ENCODE results near the gene MRPS27.
A peak's percentile ranks its signal among the peaks of the same experiment; 100 is the strongest.

MRPS27 gene

GRCh38 chr5:72232838-72233237 lies 87.2 kb downstream of the MRPS27 start:
- Mint-ChIP-seq H3K36me3 (ENCODE audit: low read depth) (peaks cover 37% of the 10 kb centered on the region), H3K4me1 (peaks cover 75% of the 10 kb centered on the region), H3K27ac (peak overlapping the region; percentile 80), H3K4me3 (no peak overlapping the region), H3K9me3 (no peaks in the 10 kb centered on the region), H3K27me3 (ENCODE audit: low read depth, poor library complexity) (no peaks in the 10 kb centered on the region)
- DNase-seq, result no peak
- no peak for TF ChIP-seq CTCF (IDR thresholded peaks at IDR 0.05)

GRCh38 chr5:72231991-72232703 lies 87.9 kb downstream of the MRPS27 start:
- Mint-ChIP-seq H3K4me3 (no peak overlapping the region), H3K4me1 (peaks cover 68% of the 10 kb centered on the region), H3K9me3 (no peaks in the 10 kb centered on the region), H3K27ac (peak overlapping the region; percentile 32), H3K27me3 (ENCODE audit: low read depth, poor library complexity) (no peaks in the 10 kb centered on the region), H3K36me3 (ENCODE audit: low read depth) (peaks cover 38% of the 10 kb centered on the region)
- TF ChIP-seq CTCF (IDR thresholded peaks at IDR 0.05), result no peak
- no peak for DNase-seq

GRCh38 chr5:72228960-72229359 lies 91.1 kb downstream of the MRPS27 start:
- peaks cover 57% of the 10 kb centered on the region for H3K36me3 Mint-ChIP-seq (ENCODE audit: low read depth)
- DNase-seq, result no peak
- H3K9me3 Mint-ChIP-seq, result no peaks in the 10 kb centered on the region
- TF ChIP-seq CTCF (IDR thresholded peaks at IDR 0.05), result no peak
- no peaks in the 10 kb centered on the region for H3K27me3 Mint-ChIP-seq (ENCODE audit: low read depth, poor library complexity)
- H3K27ac Mint-ChIP-seq, result no peak overlapping the region
- H3K4me1 Mint-ChIP-seq, result peaks cover 41% of the 10 kb centered on the region
- H3K4me3 Mint-ChIP-seq, result no peak overlapping the region

GRCh38 chr5:72226950-72227349 lies 93.1 kb downstream of the MRPS27 start:
- no peak for TF ChIP-seq CTCF (IDR thresholded peaks at IDR 0.05)
- H3K36me3 Mint-ChIP-seq (ENCODE audit: low read depth), result peaks cover 61% of the 10 kb centered on the region
- no peaks in the 10 kb centered on the region for H3K27me3 Mint-ChIP-seq (ENCODE audit: low read depth, poor library complexity)
- peaks cover 25% of the 10 kb centered on the region for H3K4me1 Mint-ChIP-seq
- DNase-seq, result no peak
- no peak overlapping the region for H3K4me3 Mint-ChIP-seq
- H3K9me3 Mint-ChIP-seq, result no peaks in the 10 kb centered on the region
- H3K27ac Mint-ChIP-seq, result no peak overlapping the region

- TF ChIP-seq CTCF (IDR thresholded peaks at IDR 0.05), result no peak
- H3K9me3 Mint-ChIP-seq, result no peaks in the 10 kb centered on the region
Measured at GRCh38 chr5:72225741-72226140, 94.3 kb downstream of the MRPS27 start.

GRCh38 chr5:72224946-72225463 lies 95.0 kb downstream of the MRPS27 start:
- H3K36me3 Mint-ChIP-seq (ENCODE audit: low read depth), result peaks cover 58% of the 10 kb centered on the region
- peak overlapping the region; percentile 37 for H3K27ac Mint-ChIP-seq

More at GRCh38 chr5:72225741-72226140, 94.3 kb downstream of the MRPS27 start:
- H3K27ac Mint-ChIP-seq, result no peak overlapping the region
- no peaks in the 10 kb centered on the region for H3K27me3 Mint-ChIP-seq (ENCODE audit: low read depth, poor library complexity)
- H3K4me3 Mint-ChIP-seq, result no peak overlapping the region
- H3K4me1 Mint-ChIP-seq, result peaks cover 25% of the 10 kb centered on the region
- peaks cover 63% of the 10 kb centered on the region for H3K36me3 Mint-ChIP-seq (ENCODE audit: low read depth)
- DNase-seq, result no peak

More at GRCh38 chr5:72224946-72225463, 95.0 kb downstream of the MRPS27 start:
- DNase-seq, result no peak
- Mint-ChIP-seq H3K27me3 (ENCODE audit: low read depth, poor library complexity) (no peaks in the 10 kb centered on the region), H3K4me3 (no peak overlapping the region), H3K4me1 (peaks cover 19% of the 10 kb centered on the region), H3K9me3 (no peaks in the 10 kb centered on the region)
- no peak for TF ChIP-seq CTCF (IDR thresholded peaks at IDR 0.05)

Measured in nephron progenitor cell (in vitro differentiated cells).